Ishikawa (cell line): ENCODE data around the gene ADAMTS20.

ENCODE experiments used
- CEBPB ChIP-seq: IDR thresholded peaks from 2 replicates; pipeline ENCODE4 v1.6.1; 2012
- CREB1 ChIP-seq: IDR thresholded peaks from 2 replicates; pipeline ENCODE4 v1.6.1; 2012; ENCODE audit warnings: low read depth
- EGR1 ChIP-seq: IDR thresholded peaks from 2 replicates; pipeline ENCODE4 v1.6.1; 2012
- EP300 ChIP-seq: IDR thresholded peaks from 2 replicates; pipeline ENCODE4 v1.6.1; 2012; ENCODE audit warnings: borderline replicate concordance
- FOXM1 ChIP-seq: IDR thresholded peaks from 2 replicates; pipeline ENCODE4 v1.6.1; 2012; ENCODE audit warnings: low read depth, borderline replicate concordance
- MAX ChIP-seq: IDR thresholded peaks from 2 replicates; pipeline ENCODE4 v1.6.1; 2012
- NFIC ChIP-seq: IDR thresholded peaks from 2 replicates; pipeline ENCODE4 v1.6.1; 2012
- RAD21 ChIP-seq: IDR thresholded peaks from 2 replicates; pipeline ENCODE4 v1.6.1; 2012; ENCODE audit warnings: low read depth
- REST ChIP-seq: IDR thresholded peaks from 2 replicates; pipeline ENCODE4 v1.6.1; 2012; ENCODE audit warnings: low read depth, mild to moderate bottlenecking
- TAF1 ChIP-seq: IDR thresholded peaks from 2 replicates; pipeline ENCODE4 v1.6.1; 2012; ENCODE audit warnings: low read depth, mild to moderate bottlenecking
- TCF12 ChIP-seq: IDR thresholded peaks from 2 replicates; pipeline ENCODE4 v1.6.1; 2012; ENCODE audit warnings: low read depth
- TEAD4 ChIP-seq: IDR thresholded peaks from 2 replicates; pipeline ENCODE4 v1.6.1; 2012
- YY1 ChIP-seq: IDR thresholded peaks from 2 replicates; pipeline ENCODE4 v1.6.1; 2012; ENCODE audit warnings: low read depth
- ZBTB7A ChIP-seq: IDR thresholded peaks from 2 replicates; pipeline ENCODE4 v1.6.1; 2012; ENCODE audit warnings: low read depth
- TF ChIP-seq, protein P1 (sequence below): IDR thresholded peaks from 2 replicates; pipeline ENCODE4 v1.6.1; 2012

ADAMTS20 gene

GRCh38 chr12:43428088-43428600 is 123.9 kb downstream of the ADAMTS20 start:
- TF ChIP-seq, protein P1, sequence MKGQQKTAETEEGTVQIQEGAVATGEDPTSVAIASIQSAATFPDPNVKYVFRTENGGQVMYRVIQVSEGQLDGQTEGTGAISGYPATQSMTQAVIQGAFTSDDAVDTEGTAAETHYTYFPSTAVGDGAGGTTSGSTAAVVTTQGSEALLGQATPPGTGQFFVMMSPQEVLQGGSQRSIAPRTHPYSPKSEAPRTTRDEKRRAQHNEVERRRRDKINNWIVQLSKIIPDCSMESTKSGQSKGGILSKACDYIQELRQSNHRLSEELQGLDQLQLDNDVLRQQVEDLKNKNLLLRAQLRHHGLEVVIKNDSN, result no peak
- no peak for TF ChIP-seq FOXM1
- no peak for TF ChIP-seq EGR1

DNA sequence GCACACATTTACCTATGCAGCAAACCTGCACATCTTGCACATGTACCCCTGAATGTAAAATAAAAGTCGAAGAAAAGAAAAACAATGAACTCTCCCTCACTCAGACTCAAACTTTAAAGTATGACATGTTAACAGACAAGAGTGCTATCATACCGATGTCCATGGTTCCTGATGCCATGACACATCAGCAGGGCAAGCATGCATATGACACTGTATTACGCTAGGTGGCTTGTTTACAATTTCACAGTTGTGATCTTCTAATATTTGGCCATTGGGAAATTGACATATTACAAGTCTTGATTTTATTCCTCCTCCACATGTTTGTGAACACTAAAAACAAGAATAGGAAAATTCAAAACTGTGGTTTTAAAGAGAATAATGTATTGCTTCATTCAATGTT is 126.6 kb downstream of the ADAMTS20 start:
- TF ChIP-seq TCF12 (no peak), CEBPB (no peak), CREB1 (no peak), TAF1 (no peak), RAD21 (no peak), ZBTB7A (no peak), REST (no peak), FOXM1 (no peak), EGR1 (no peak)

GRCh38 chr12:43416981-43417380 is 135.0 kb downstream of the ADAMTS20 start:
- TF ChIP-seq EP300 (no peak), YY1 (no peak), RAD21 (no peak), TEAD4 (no peak), NFIC (no peak), TCF12 (no peak), MAX (no peak), REST (no peak), CEBPB (no peak), ZBTB7A (no peak), EGR1 (no peak), CREB1 (no peak), FOXM1 (no peak), TAF1 (no peak)
- TF ChIP-seq, protein P1, result no peak

- TF ChIP-seq TEAD4, result no peak
- no peak for TF ChIP-seq ZBTB7A
- no peak for TF ChIP-seq NFIC
- no peak for TF ChIP-seq TAF1
- TF ChIP-seq MAX, result no peak
- TF ChIP-seq FOXM1, result no peak
- no peak for TF ChIP-seq REST
- no peak for TF ChIP-seq TCF12
- TF ChIP-seq, protein P1, result no peak
- TF ChIP-seq CREB1, result no peak
- no peak for TF ChIP-seq EP300
- TF ChIP-seq YY1, result no peak
These were observed 144.0 kb downstream of the ADAMTS20 start for GRCh38 chr12:43407816-43408645.

GRCh38 chr12:43406801-43407200 is 145.2 kb downstream of the ADAMTS20 start:
- no peak for TF ChIP-seq TEAD4
- TF ChIP-seq TCF12, result no peak
- TF ChIP-seq RAD21, result no peak
- no peak for TF ChIP-seq ZBTB7A
- TF ChIP-seq, protein P1, result no peak
- no peak for TF ChIP-seq REST
- TF ChIP-seq CEBPB, result no peak
- TF ChIP-seq FOXM1, result no peak
- no peak for TF ChIP-seq YY1
- no peak for TF ChIP-seq TAF1
- TF ChIP-seq EGR1, result no peak
- no peak for TF ChIP-seq NFIC
- TF ChIP-seq MAX, result no peak
- no peak for TF ChIP-seq CREB1
- TF ChIP-seq EP300, result no peak
